Activated CD4-positive, CD25-positive, alpha-beta regulatory T cell treated with anti-CD3 and anti-CD28 coated beads, Interleukin-2, amount 50 U/mL, for 16 hours (primary cell): Measurements from ENCODE around the gene OTUD3.
"Not testable (repeated sequence)": the region's sequence is repeated elsewhere in the genome, so short reads cannot be mapped to it uniquely, and the experiment has no call there.

Source experiments
- DNase-seq: peaks from one replicate; pipeline ENCODE4 v3.0.0-alpha.2; 2020; ENCODE audit warnings: low read depth, low spot score

The OTUD3 gene

GRCh38 chr1:19882111-19883071 lies at the start of gene OTUD3:
OTUD3 (plus strand) TSS chr1:19882395; CDS start chr1:19882514, 119 bp downstream.
- DNase-seq, result peak; percentile 94

GRCh38 chr1:19835578-19835977 lies 46.6 kb upstream of the OTUD3 start:
- DNase-seq, result no peak

GRCh38 chr1:19837866-19838265 lies 44.3 kb upstream of the OTUD3 start:
- no peak for DNase-seq

GRCh38 chr1:19840228-19840627 lies 42.0 kb upstream of the OTUD3 start:
- DNase-seq, result no peak

GRCh38 chr1:19844731-19845495 lies 37.3 kb upstream of the OTUD3 start:
- DNase-seq, result no peak

- no peak for DNase-seq
Observed at GRCh38 chr1:19845555-19845954, 36.6 kb upstream of the OTUD3 start.

- no peak for DNase-seq
Observed at GRCh38 chr1:19846338-19846737, 35.9 kb upstream of the OTUD3 start.

- DNase-seq, result not testable (repeated sequence)
Observed at GRCh38 chr1:19847334-19847733, 34.9 kb upstream of the OTUD3 start.

GRCh38 chr1:19849307-19849706 lies 32.9 kb upstream of the OTUD3 start:
- not testable (repeated sequence) for DNase-seq

- no peak for DNase-seq
Observed at GRCh38 chr1:19850214-19850613, 32.0 kb upstream of the OTUD3 start.

- DNase-seq, result no peak
Observed at GRCh38 chr1:19852036-19852435, 30.2 kb upstream of the OTUD3 start.

GRCh38 chr1:19854866-19855265 lies 27.3 kb upstream of the OTUD3 start:
- DNase-seq, result no peak

GRCh38 chr1:19858893-19859292 lies 23.3 kb upstream of the OTUD3 start:
- DNase-seq, result no peak

GRCh38 chr1:19859876-19860275 lies 22.3 kb upstream of the OTUD3 start:
- DNase-seq, result no peak

- DNase-seq, result no peak
Observed at GRCh38 chr1:19860418-19860817, 21.8 kb upstream of the OTUD3 start.

GRCh38 chr1:19861034-19861433 lies 21.2 kb upstream of the OTUD3 start:
- DNase-seq, result no peak

GRCh38 chr1:19861842-19862530 lies 20.2 kb upstream of the OTUD3 start:
- DNase-seq, result no peak

- no peak for DNase-seq
Observed at GRCh38 chr1:19862944-19863343, 19.3 kb upstream of the OTUD3 start.

GRCh38 chr1:19864570-19865160 lies 17.5 kb upstream of the OTUD3 start:
- no peak for DNase-seq

GRCh38 chr1:19866029-19866428 lies 16.2 kb upstream of the OTUD3 start:
- no peak for DNase-seq

GRCh38 chr1:19866758-19867157 lies 15.4 kb upstream of the OTUD3 start:
- DNase-seq, result no peak

- not testable (repeated sequence) for DNase-seq
Observed at GRCh38 chr1:19868575-19868974, 13.6 kb upstream of the OTUD3 start.
